RWPE2 (cell line): ENCODE data around the gene CSRNP2.
A peak's percentile ranks its signal among the peaks of the same experiment; 100 is the strongest.

ENCODE experiments used
- ATAC-seq: fragments of 200-7000 bp; cut with Tn5 transposase; 3 replicates; pipeline ENCODE4 v1.9.1; 2021; ENCODE audit warnings: low read depth
- DNase-seq: peaks from one replicate; pipeline ENCODE4 v3.0.0-alpha.2; 2020; ENCODE audit warnings: low spot score
- H3K27ac ChIP-seq: fragments of 450-650 bp; 2 replicates; pipeline ENCODE4 v1.5.1; 2017; ENCODE audit warnings: mild to moderate bottlenecking; ENCODE audit not compliant: poor library complexity, severe bottlenecking
- H3K27me3 ChIP-seq: fragments of 250-450 bp; sonication (Bioruptor Pico); 2 replicates; pipeline ENCODE4 v1.5.1; 2021; ENCODE audit warnings: mild to moderate bottlenecking, moderate library complexity; ENCODE audit not compliant: insufficient read depth, poor library complexity, severe bottlenecking
- H3K36me3 ChIP-seq: fragments of 250-450 bp; sonication (Bioruptor Pico); 2 replicates; pipeline ENCODE4 v1.5.1; 2020; ENCODE audit warnings: low read depth, mild to moderate bottlenecking, moderate library complexity
- H3K4me1 ChIP-seq: fragments of 250-450 bp; sonication (Bioruptor Pico); 2 replicates; pipeline ENCODE4 v1.5.1; 2021; ENCODE audit warnings: mild to moderate bottlenecking, moderate library complexity; ENCODE audit not compliant: insufficient read depth, poor library complexity, severe bottlenecking
- H3K4me3 ChIP-seq: fragments of 250-450 bp; sonication (Bioruptor Pico); 2 replicates; pipeline ENCODE4 v1.5.1; 2021; ENCODE audit warnings: mild to moderate bottlenecking, moderate library complexity; ENCODE audit not compliant: severe bottlenecking
- H3K9me3 ChIP-seq: fragments of 250-450 bp; sonication (Bioruptor Pico); 2 replicates; pipeline ENCODE4 v1.5.1; 2021; ENCODE audit warnings: mild to moderate bottlenecking, moderate library complexity; ENCODE audit not compliant: severe bottlenecking
- TF ChIP-seq, protein P1 (sequence below): fragments of 450-650 bp; IDR thresholded peaks from one replicate; pipeline ENCODE4 v1.5.1; 2017; ENCODE audit warnings: mild to moderate bottlenecking, moderate library complexity; ENCODE audit not compliant: poor library complexity, severe bottlenecking

Gene CSRNP2, protein sequence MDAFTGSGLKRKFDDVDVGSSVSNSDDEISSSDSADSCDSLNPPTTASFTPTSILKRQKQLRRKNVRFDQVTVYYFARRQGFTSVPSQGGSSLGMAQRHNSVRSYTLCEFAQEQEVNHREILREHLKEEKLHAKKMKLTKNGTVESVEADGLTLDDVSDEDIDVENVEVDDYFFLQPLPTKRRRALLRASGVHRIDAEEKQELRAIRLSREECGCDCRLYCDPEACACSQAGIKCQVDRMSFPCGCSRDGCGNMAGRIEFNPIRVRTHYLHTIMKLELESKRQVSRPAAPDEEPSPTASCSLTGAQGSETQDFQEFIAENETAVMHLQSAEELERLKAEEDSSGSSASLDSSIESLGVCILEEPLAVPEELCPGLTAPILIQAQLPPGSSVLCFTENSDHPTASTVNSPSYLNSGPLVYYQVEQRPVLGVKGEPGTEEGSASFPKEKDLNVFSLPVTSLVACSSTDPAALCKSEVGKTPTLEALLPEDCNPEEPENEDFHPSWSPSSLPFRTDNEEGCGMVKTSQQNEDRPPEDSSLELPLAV

DNA sequence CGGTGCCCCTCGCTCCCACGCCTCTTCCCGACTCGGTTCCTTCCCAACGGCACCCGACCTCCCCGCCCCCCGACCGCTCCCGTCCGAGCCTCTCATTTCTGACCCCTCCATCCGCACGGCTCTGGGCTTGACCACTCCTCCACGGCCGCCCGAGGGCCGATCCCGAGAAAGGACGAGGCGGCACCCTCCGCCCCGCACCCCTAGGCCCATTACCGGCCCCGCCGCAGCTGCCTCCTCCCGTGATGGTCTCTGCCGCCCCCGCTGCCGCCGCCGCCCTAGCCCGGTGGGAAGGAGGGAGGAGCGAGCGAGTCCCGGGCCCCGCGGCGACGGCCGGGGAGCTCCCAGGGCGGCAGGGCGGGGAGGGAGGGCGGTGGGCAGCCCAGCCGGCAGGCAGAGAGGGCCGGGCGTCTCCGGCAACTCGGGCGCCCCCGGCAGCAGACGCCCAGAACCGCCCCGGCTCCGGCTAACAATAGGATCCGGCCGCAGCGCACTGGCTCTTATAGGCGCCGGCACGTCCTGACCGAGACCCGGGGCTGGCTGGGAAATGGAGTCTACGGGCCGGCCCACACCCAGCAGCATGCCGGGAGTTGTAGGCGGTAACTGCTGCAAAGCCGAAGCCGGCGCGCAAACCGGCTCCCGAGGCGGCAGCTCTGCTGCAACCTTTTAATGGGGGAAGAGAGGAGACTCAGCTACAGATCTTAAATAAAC is at the start of gene CSRNP2:
CSRNP2 (minus strand) TSS at position 471 of the 708 bp plus-strand sequence. CDS start 7,035 bp downstream, outside the sequence.
- H3K4me3 ChIP-seq: peak within 1 kb of the TSS; percentile 83
- no peaks in the 10 kb centered on the region for H3K27me3 ChIP-seq
- no peaks in the 10 kb centered on the region for H3K9me3 ChIP-seq
- ATAC-seq (peak; percentile 99), DNase-seq (peak; percentile 96)
- peaks cover 3% of the 10 kb centered on the region; the same call in 1 of the 2 replicates for H3K36me3 ChIP-seq
- H3K4me1 ChIP-seq: peaks cover 4% of the 10 kb centered on the region
- TF ChIP-seq, protein P1, sequence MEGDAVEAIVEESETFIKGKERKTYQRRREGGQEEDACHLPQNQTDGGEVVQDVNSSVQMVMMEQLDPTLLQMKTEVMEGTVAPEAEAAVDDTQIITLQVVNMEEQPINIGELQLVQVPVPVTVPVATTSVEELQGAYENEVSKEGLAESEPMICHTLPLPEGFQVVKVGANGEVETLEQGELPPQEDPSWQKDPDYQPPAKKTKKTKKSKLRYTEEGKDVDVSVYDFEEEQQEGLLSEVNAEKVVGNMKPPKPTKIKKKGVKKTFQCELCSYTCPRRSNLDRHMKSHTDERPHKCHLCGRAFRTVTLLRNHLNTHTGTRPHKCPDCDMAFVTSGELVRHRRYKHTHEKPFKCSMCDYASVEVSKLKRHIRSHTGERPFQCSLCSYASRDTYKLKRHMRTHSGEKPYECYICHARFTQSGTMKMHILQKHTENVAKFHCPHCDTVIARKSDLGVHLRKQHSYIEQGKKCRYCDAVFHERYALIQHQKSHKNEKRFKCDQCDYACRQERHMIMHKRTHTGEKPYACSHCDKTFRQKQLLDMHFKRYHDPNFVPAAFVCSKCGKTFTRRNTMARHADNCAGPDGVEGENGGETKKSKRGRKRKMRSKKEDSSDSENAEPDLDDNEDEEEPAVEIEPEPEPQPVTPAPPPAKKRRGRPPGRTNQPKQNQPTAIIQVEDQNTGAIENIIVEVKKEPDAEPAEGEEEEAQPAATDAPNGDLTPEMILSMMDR: no peak
- H3K27ac ChIP-seq: peak within 1 kb of the TSS; percentile 47

DNA sequence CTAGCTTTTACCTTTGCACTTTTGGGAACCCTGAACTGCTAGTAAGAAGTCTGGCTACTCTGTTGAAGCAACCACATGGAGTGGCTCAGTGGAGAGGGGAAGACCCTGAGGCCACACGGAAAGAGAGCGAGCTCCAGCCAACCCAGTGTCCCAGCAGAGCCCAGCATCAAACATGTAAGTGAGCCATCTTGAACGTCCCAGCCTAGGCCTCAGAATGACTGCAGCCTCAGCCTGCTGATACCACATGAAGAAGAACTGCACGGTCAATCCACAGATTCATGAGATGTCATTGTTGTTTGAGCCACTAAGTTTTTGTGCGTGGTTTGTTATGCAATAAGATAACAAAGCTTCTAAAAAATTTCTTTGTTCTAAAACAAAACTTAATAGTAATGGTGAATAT is 49.3 kb upstream of the CSRNP2 start:
- Histone ChIP-seq H3K9me3 (no peaks in the 10 kb centered on the region), H3K36me3 (peaks cover 14% of the 10 kb centered on the region), H3K4me1 (peaks cover 28% of the 10 kb centered on the region), H3K4me3 (no peak overlapping the region), H3K27me3 (no peaks in the 10 kb centered on the region), H3K27ac (peak overlapping the region; percentile 27)
- TF ChIP-seq, protein P1: no peak
- no peak for DNase-seq
- no peak for ATAC-seq

DNA sequence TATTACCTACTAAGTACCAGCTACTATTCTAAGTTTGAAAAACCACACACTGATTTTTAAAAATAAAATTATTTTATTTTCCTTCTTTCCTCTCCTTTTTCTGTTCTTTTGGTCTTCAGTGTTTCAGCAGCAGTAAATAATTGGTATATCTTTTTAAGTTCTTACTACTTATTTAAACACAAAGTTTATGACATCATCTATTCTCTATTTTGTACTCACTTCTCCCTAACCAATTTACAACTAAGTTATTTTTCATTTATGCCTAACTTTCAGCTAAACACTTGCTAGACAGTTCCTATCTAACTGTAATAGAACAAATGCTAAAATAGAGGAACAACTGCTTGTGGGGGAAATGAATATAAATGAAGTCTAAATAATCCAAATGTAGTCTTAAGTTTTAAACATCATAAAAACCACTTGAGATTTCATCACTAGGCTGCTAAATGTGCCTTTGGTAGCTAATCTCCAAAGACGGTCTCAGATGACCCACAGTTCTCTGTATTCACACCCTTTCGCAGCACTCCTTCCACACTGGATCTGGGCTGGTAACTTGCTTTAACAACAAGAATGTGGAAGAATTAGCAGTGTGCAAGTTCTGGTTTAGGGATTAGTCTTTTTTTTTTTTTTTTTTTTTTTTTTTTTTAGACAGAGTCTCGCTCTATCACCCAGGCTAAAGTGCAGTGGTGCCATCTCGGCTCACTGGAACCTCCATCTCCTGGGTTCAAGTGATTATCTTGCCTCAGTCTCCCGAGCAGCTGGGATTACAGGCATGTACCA is 48.5 kb upstream of the CSRNP2 start:
- peaks cover 9% of the 10 kb centered on the region for H3K36me3 ChIP-seq
- H3K4me3 ChIP-seq: no peak overlapping the region
- H3K4me1 ChIP-seq: peaks cover 35% of the 10 kb centered on the region
- peak overlapping the region; percentile 27 for H3K27ac ChIP-seq
- ATAC-seq (no peak), DNase-seq (no peak)
- H3K27me3 ChIP-seq: no peaks in the 10 kb centered on the region
- H3K9me3 ChIP-seq: no peaks in the 10 kb centered on the region
- TF ChIP-seq, protein P1: no peak

DNA sequence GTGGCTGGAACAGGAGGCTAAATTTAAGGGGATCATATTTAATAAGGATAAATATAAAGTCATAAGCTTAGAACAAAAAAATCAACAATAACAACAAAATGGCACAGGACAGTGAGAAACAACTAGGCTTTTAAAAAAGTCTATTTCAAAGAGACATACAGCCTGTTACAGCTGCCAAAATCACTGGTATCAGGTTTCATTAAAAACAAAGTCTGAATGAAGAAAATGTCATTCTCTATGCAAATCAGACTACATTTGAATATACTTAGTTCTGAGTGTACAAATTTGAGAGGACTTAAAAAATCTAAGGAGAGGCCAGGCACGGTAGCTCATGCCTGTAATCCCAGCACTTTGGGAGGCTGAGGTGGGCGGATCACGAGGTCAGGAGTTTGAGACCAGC is 45.5 kb upstream of the CSRNP2 start:
- Histone ChIP-seq H3K4me1 (peaks cover 42% of the 10 kb centered on the region), H3K4me3 (no peak overlapping the region), H3K27me3 (no peaks in the 10 kb centered on the region), H3K9me3 (no peaks in the 10 kb centered on the region), H3K27ac (peak overlapping the region; percentile 89), H3K36me3 (peaks cover 15% of the 10 kb centered on the region)
- TF ChIP-seq, protein P1: no peak
- no peak for ATAC-seq
- no peak for DNase-seq
